ENCODE data around the gene SYT15. TPM values are rescaled to one million over a fixed set of nuclear protein-coding genes. Genes with fewer than 3 reads are reported as not detected.

Gene SYT15
- total RNA-seq, result 0.54 and 2.2 TPM in 2 replicates

GRCh38 chr10:46578474-46579178 lies at the start of gene SYT15:
SYT15 (plus strand) TSS chr10:46579128; CDS start chr10:46579169, 41 bp downstream.

GRCh38 chr10:46556515-46557318 lies 22.2 kb upstream of the SYT15 start, which contains the start of gene GPRIN2:
GPRIN2 (minus strand) TSS chr10:46556658; CDS start chr10:46550736, 5,922 bp downstream.

Other genes with a start within 250 kb of the SYT15 start
- gene ANXA8L1, start 203.4 kb upstream of the SYT15 start, total RNA-seq, result not detected in 2 replicates
- gene NPY4R, start 113.2 kb upstream of the SYT15 start, total RNA-seq, result not detected in 2 replicates
- gene GPRIN2, start 22.5 kb upstream of the SYT15 start, total RNA-seq, result not detected in 2 replicates

Data from dermis lymphatic vessel endothelial cell (primary cell).